Neural crest cell (in vitro differentiated cells): ENCODE data around the gene ADAMTS4. TPM values are rescaled to one million over a fixed set of nuclear protein-coding genes. Genes with fewer than 3 reads are reported as not detected.

Experiments
- DNase-seq: peaks from one replicate; pipeline ENCODE4 v3.0.0; 2021; ENCODE audit warnings: low read depth, mixed read lengths, low spot score
- H3K27ac Mint-ChIP-seq: one replicate; pipeline ENCODE4 v1.8.0; 2021; ENCODE audit warnings: mild to moderate bottlenecking, mixed read lengths; ENCODE audit not compliant: unreplicated experiment
- H3K27me3 Mint-ChIP-seq: 2 replicates; pipeline ENCODE4 v1.8.0; 2021; ENCODE audit warnings: low read depth, mild to moderate bottlenecking, mixed read lengths
- H3K36me3 Mint-ChIP-seq: 2 replicates; pipeline ENCODE4 v1.8.0; 2021; ENCODE audit warnings: low read depth, mild to moderate bottlenecking, mixed read lengths
- H3K4me1 Mint-ChIP-seq: 2 replicates; pipeline ENCODE4 v1.8.0; 2021; ENCODE audit warnings: mixed read lengths
- H3K4me3 Mint-ChIP-seq: one replicate; pipeline ENCODE4 v1.8.0; 2021; ENCODE audit warnings: mild to moderate bottlenecking, mixed read lengths
- H3K9me3 Mint-ChIP-seq: 2 replicates; pipeline ENCODE4 v1.8.0; 2021; ENCODE audit warnings: mixed read lengths
- total RNA-seq: library from RNA; stranded (reverse); gene quantifications from 2 replicates; pipeline ENCODE4 v1.2.1, GENCODE V29; 2021
- TF ChIP-seq, protein P1 (sequence below): fragments of 200-600 bp; sonication (generic); conservative IDR thresholded peaks from 2 replicates; pipeline ENCODE4 v1.5.0; 2021; ENCODE audit warnings: antibody characterized with exemption, mild to moderate bottlenecking

ADAMTS4 gene
- total RNA-seq, 1 donor from 2014 or later = 4.6 TPM

DNA sequence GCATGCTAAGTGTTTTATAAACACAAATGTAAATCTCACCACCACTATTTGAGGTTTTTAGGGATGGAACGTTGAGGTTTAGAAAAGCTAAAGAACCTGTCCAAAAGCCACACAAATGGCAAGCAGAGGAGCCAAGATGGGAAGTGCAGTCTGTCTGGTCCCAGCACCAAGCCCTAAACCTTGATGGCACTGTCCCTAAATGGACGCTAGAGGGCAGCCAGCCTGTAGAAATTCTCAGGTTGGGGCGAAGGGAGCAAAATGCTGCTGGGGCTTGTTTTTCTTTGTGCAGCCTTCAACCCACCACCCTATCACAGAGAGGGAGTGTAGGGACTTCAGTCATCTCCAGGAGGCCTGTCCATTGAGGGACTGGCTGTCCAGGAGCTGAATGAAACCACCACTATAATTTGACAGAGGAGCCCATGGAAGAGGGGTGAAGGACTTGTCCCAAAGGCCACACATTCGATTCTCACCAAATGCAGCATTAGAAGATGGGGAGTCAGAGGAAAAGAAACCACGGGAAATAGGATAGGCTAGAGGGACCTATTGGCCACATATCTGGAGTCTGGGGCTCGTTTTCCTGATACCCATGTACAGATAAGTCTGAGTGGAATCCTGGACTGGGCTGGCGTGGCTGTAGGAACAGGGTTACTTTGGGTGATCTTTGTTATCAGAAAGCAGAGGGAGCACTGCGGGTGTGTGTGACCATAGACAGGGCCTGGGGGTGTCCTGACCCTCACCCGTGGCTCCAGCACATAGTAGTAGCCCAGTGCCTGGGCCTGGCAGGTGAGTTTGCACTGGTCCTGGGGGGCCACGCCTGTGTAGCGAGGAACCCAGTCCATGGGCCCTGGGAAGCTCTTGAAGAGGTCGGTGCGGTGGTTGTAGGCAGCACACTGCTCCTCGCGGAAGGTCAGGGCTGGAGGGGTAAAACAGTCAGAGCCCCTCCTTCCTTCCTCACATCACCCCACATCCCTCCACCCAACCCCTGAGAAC lies 6.1 kb downstream of the ADAMTS4 start:
- Mint-ChIP-seq H3K4me3 (peak overlapping the region; percentile 16), H3K4me1 (peaks cover 37% of the 10 kb centered on the region), H3K27me3 (no peaks in the 10 kb centered on the region), H3K36me3 (no peaks in the 10 kb centered on the region), H3K27ac (peak overlapping the region; percentile 44), H3K9me3 (no peaks in the 10 kb centered on the region)
- peak; percentile 65 for DNase-seq
- TF ChIP-seq, protein P1, sequence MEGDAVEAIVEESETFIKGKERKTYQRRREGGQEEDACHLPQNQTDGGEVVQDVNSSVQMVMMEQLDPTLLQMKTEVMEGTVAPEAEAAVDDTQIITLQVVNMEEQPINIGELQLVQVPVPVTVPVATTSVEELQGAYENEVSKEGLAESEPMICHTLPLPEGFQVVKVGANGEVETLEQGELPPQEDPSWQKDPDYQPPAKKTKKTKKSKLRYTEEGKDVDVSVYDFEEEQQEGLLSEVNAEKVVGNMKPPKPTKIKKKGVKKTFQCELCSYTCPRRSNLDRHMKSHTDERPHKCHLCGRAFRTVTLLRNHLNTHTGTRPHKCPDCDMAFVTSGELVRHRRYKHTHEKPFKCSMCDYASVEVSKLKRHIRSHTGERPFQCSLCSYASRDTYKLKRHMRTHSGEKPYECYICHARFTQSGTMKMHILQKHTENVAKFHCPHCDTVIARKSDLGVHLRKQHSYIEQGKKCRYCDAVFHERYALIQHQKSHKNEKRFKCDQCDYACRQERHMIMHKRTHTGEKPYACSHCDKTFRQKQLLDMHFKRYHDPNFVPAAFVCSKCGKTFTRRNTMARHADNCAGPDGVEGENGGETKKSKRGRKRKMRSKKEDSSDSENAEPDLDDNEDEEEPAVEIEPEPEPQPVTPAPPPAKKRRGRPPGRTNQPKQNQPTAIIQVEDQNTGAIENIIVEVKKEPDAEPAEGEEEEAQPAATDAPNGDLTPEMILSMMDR = peak; percentile 86

DNA sequence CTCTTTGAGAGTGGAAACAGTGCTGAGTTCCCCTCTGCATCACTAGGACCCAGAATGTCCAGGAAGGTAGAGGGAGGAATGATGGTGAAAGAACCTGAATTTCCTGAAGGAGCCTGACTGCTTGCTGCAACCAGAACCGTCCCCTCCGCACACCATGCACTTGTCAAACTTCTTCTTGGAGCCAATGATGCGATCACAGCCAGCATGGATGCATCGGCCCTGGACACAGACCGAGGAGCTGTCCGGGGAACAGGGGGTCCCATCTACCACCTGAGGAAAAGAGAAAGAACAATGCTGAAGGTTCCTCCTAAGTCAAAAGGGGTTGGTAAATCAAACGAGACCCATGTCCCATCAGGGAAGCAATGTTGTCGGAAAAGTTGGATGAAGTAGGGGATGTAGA lies 6.9 kb downstream of the ADAMTS4 start:
- no peaks in the 10 kb centered on the region for H3K9me3 Mint-ChIP-seq
- H3K4me1 Mint-ChIP-seq = peaks cover 29% of the 10 kb centered on the region
- no peaks in the 10 kb centered on the region for H3K27me3 Mint-ChIP-seq
- TF ChIP-seq, protein P1 = no peak
- H3K36me3 Mint-ChIP-seq = no peaks in the 10 kb centered on the region
- no peak overlapping the region for H3K27ac Mint-ChIP-seq
- no peak overlapping the region for H3K4me3 Mint-ChIP-seq
- no peak for DNase-seq

DNA sequence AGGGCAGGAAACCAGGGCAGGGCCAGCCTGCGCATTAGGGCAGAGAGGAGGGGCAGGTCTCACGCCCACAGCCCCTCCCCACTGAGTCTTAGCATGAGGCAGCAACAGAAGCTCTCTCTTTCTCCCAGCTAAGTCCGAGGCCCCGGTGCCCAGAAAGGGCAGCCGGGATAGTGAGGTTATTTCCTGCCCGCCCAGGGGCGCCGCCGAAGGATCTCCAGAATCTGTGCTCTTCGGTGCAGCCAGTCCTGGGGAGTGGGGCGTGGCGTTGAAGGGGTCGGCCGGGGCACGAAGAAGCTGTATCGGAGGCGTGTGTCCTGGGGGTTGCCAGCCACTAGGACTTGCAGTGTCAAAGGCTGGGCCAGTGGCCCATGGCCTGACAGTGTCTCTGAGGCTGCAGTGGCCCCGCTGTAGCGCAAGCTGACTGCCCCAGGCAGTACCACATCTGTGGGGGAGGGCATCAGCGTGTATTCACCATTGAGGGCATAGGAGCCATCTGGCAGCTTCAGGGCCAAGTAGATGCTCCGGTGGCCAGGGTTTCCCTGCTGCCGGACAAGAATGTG lies 7.8 kb downstream of the ADAMTS4 start:
- Mint-ChIP-seq H3K27me3 (no peaks in the 10 kb centered on the region), H3K36me3 (no peaks in the 10 kb centered on the region), H3K4me1 (peaks cover 26% of the 10 kb centered on the region), H3K4me3 (peak overlapping the region; percentile 78), H3K27ac (peak overlapping the region; percentile 97), H3K9me3 (no peaks in the 10 kb centered on the region)
- peak; percentile 31 for DNase-seq
- TF ChIP-seq, protein P1 = no peak

DNA sequence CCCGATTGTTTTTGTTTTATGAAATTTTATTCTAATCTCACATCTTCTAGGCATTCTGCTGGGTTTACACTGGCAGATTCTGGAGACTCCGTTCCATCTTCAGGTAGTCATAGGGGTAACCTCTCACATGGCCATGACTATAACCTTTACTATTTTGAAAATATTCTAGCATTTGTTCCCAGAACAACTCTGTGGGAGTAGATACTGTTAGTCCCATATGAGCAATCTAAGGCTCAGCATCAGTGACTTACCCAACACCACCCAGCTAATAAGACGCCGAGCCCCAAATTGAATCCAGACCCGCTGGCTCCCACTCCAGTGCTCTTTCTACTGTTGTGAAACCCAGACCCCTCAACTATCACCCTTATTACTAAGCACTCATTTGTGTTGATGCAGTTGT lies 9.8 kb downstream of the ADAMTS4 start:
- TF ChIP-seq, protein P1 = no peak
- no peak for DNase-seq
- Mint-ChIP-seq H3K4me3 (no peak overlapping the region), H3K27me3 (no peaks in the 10 kb centered on the region), H3K27ac (no peak overlapping the region), H3K4me1 (peaks cover 29% of the 10 kb centered on the region), H3K9me3 (no peaks in the 10 kb centered on the region), H3K36me3 (no peaks in the 10 kb centered on the region)

DNA sequence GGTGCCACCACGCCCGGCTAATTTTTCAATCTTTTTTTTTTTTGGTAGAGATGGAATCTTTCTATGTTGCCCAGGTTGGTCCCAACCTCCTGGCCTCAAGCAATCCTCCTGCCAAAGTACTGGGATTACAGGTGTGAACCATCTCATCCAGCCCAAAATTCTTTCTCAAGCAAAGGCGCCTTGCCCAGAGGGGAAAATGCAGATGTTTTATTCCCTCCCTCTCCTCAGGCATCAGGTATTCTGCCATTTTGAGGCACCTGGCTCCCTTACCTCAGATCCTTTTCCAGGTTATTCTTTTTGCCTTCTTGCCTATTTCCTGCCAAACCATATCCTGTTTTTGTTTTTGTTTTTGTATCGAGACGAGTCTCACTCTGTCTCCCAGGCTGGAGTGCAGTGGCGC lies 10.5 kb downstream of the ADAMTS4 start:
- Mint-ChIP-seq H3K27me3 (no peaks in the 10 kb centered on the region), H3K9me3 (no peaks in the 10 kb centered on the region), H3K4me3 (no peak overlapping the region), H3K36me3 (no peaks in the 10 kb centered on the region), H3K4me1 (peaks cover 29% of the 10 kb centered on the region), H3K27ac (no peak overlapping the region)
- DNase-seq = no peak
- TF ChIP-seq, protein P1 = no peak
